CD4-positive, alpha-beta T cell treated with Interleukin-6 at 100 ng/mL for 8 hours (primary cell): ENCODE results near the gene CCL4L2.
"Not testable (repeated sequence)": the region's sequence is repeated elsewhere in the genome, so short reads cannot be mapped to it uniquely, and the experiment has no call there.

Experiments
- DNase-seq: peaks from one replicate; pipeline ENCODE4 v3.0.0-alpha.2; 2020; ENCODE audit warnings: mixed read lengths, low spot score

CCL4L2 gene

GRCh38 chr17:36210439-36211211 lies at the start of gene CCL4L2:
CCL4L2 (plus strand) TSS chr17:36211063.
- not testable (repeated sequence) for DNase-seq

- DNase-seq = not testable (repeated sequence)
These were observed 42.0 kb upstream of the CCL4L2 start for GRCh38 chr17:36168836-36169235.

GRCh38 chr17:36176536-36176935 lies 34.3 kb upstream of the CCL4L2 start, which contains the start of gene TBC1D3B:
TBC1D3B (minus strand) TSS chr17:36176636; CDS start chr17:36175050, 1,586 bp downstream.
- not testable (repeated sequence) for DNase-seq

GRCh38 chr17:36181446-36182175 lies 29.3 kb upstream of the CCL4L2 start:
- DNase-seq = not testable (repeated sequence)

- DNase-seq = no peak
These were observed 28.5 kb upstream of the CCL4L2 start for GRCh38 chr17:36182176-36183000.

GRCh38 chr17:36183001-36183971 lies 27.6 kb upstream of the CCL4L2 start:
- no peak for DNase-seq

GRCh38 chr17:36184023-36184765 lies 26.7 kb upstream of the CCL4L2 start:
- DNase-seq = no peak

GRCh38 chr17:36185416-36185815 lies 25.4 kb upstream of the CCL4L2 start:
- DNase-seq = no peak

- not testable (repeated sequence) for DNase-seq
These were observed 23.8 kb upstream of the CCL4L2 start for GRCh38 chr17:36186810-36187763.

GRCh38 chr17:36187943-36188665 lies 22.8 kb upstream of the CCL4L2 start:
- not testable (repeated sequence) for DNase-seq

GRCh38 chr17:36188891-36189306 lies 22.0 kb upstream of the CCL4L2 start:
- peak; percentile 37 for DNase-seq

- not testable (repeated sequence) for DNase-seq
These were observed 20.9 kb upstream of the CCL4L2 start for GRCh38 chr17:36189993-36190392.

GRCh38 chr17:36190549-36191330 lies 20.1 kb upstream of the CCL4L2 start:
- not testable (repeated sequence) for DNase-seq

GRCh38 chr17:36193216-36193775 lies 17.6 kb upstream of the CCL4L2 start:
- no peak for DNase-seq

GRCh38 chr17:36194147-36194831 lies 16.6 kb upstream of the CCL4L2 start:
- not testable (repeated sequence) for DNase-seq

GRCh38 chr17:36194832-36195433 lies 15.9 kb upstream of the CCL4L2 start:
- not testable (repeated sequence) for DNase-seq
